ENCODE data around the gene DLX4.
A peak's percentile ranks its signal among the peaks of the same experiment; 100 is the strongest.

The DLX4 gene

DNA sequence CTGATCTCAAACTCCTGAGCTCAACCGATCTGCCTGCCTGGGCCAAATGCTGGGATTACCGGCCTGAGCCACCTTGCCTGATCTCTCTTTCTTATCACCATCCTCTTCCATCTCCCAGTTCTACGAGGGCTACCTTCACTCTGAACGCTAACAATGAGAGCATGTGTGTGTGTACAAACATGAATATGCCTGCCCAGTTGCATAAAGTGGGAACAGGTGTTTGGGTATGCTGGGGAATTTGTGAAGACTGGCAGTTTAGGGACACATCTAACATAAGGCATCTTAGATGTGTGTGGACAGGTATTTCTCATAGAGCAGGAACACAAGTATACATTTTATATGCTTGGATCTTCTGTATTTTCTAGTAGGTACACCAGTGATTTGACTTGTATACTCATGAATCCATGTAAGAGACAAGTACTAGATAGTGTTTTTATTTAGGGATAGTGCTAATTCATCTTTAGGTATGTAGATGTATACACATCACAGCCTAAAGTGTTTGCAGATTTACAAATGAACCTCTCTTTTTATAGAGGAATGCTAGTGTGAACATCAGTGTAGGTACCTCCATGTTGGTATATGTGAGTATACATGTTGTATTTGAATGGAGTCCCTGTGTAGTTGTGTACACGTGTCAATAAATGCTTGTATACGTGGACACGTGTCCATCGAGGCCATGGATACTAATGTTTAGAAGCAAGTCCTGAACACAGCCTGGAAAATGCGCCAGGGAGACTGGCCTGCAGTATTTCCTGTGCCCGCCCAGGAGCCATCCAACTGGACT lies 1.2 kb upstream of the DLX4 start:
- no peak for DNase-seq (ENCODE audit: low spot score)
- no peak for FAIRE-seq

DNA sequence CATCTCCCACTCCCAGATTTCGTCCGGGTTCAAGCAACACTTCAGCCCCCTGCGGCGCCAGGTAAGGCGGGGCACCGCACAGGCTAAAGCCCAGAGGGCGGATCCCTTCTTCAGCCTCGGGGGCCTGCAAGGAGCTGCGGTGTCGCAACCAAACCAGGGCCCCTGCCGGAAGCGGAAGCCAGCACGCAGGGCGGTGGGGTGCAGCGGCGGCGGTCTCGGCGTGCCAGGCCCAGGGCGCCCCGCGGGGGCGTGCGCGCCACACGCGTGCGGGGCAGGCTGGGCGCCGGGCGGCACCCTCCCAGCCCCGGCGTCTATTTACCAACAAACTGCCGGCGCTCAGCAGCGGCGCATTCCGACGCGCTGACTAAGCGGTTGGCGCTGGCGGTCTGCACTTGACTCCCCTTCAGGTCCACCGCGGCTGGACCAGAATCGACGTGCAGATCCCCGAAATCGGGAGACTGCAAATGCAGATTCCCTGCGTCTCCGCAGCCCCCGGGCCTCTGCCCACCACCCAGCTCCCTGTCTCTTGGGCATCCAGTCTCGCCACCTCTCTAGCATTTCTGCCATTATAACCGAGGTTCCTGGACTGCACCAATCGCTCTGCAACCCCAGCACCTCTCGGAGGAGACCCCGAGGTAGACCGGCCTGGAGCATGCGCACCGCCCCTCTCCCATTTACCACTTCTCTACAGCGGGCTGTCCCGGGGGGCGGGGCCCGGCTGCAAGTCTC lies 421 bp upstream of the DLX4 start:
- DNase-seq (ENCODE audit: low spot score) (no peak), FAIRE-seq (no peak)

DNA sequence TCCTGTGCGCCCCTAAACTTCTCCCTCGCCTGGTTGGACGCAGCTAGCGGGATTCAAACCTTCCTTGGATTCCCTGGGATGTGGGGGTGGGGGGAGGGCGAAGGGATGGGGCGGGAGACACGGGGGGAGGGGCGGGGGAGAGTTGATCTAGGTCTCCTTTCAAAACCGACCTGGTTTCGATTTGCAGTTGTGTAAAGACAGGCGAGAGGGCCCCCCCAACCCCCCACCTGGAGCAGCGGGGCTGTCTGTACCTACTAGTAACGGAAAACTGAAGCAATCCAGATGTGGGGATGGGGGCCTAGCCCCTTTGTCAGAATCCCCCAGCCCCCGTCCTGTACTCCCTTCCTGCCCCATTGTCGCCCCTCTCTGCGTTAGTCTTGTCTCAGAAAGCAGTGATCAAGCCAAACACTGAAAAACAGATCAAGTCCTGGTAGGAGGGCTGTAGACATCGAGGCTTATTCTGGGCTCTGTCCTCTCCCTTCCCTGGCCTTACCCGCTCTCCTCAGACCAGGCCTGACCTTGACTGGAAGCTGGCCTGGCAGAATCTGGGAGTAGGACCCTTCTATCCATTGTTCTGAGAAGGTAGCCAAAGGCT lies 902 bp downstream of the DLX4 start:
- no peak for DNase-seq (ENCODE audit: low spot score)

DNA sequence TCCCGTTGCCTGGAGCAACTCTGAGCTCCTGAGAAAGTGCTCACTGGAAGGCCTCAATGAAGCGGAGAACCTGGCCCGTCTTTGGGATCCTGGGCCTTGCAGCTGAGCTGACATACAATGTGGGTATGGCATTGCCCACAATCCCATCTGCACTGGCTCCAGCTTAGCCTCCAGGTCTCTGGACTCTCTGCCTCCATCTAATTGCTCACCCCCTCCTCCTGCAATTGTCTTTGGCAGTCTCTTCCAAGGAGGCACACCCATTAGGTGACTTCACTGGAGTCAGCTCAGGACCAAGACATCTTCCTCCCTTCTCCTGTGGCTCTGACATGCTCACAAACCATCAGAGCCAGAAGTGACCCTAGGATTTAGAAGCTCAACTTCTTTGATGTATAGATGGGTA lies 1.5 kb downstream of the DLX4 start:
- no peak for FAIRE-seq

More for the DNA sequence above, 902 bp downstream of the DLX4 start:
- FAIRE-seq: no peak

DNA sequence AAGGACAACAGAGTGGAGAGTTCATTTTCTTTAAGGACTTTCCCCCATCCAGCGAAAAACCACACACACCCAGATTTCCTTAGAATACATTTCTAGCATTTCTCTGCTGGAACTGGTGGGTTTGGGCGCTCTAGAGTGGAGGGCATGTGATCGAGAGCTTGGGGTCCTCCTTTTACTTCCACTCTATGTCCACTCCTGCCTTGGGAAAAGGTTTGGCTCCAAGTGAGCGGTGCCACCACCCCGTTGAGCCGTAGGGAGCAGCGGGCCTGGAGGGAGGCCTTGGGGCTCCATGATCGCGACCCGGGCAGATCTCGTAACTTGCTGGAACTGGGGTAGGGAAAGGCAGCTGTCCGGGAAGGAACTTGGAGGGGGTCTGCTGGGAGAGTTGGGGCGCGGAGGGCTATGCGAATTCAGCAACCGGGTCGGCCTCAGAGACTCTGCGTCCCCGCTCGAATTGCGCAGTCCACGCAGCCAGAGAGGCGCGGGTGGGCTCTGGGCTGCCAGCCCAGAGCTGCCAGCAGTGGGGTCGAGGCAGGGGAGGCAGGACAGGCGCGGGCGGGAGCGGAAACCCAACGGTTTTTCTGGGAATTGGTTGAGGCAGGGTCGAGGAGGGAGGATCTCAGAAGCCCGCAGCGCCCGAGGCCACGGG lies 2.3 kb downstream of the DLX4 start:
- FAIRE-seq: no peak
- no peak for DNase-seq (ENCODE audit: low spot score)

More for the DNA sequence above, 1.5 kb downstream of the DLX4 start:
- no peak for DNase-seq (ENCODE audit: low spot score)

DNA sequence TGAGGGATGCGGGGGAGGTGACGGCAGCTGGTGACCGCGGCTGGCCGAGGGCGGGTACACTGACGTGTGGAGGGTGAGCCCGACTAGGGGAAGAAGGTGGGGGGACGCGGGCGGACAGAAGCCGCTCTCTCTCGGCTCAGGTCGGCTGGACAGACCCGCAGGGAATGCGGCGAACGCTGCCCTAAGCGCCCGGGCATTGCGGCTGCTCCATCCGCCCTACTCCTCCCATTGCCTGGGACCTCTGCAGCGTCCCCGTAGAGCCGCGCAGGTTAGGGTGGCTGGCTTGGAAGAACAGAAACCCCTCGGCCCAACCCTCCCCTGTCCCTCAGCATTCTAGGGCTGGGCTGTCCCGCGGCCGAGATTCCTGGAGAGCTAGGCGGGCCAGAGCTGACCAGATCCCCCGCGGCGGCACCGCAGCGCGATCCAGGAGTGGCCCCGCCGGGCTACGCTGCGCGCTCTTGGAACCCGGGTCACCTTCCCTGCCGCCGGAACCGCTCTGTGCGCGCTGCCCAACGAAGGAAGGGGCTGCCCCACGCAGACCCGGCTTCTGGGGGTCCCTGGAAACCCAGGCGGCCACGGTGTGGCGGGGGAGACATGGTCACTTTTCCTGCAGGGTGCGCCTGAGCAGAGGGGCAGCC lies 3.0 kb downstream of the DLX4 start:
- DNase-seq (ENCODE audit: low spot score) (no peak), FAIRE-seq (no peak)

DNA sequence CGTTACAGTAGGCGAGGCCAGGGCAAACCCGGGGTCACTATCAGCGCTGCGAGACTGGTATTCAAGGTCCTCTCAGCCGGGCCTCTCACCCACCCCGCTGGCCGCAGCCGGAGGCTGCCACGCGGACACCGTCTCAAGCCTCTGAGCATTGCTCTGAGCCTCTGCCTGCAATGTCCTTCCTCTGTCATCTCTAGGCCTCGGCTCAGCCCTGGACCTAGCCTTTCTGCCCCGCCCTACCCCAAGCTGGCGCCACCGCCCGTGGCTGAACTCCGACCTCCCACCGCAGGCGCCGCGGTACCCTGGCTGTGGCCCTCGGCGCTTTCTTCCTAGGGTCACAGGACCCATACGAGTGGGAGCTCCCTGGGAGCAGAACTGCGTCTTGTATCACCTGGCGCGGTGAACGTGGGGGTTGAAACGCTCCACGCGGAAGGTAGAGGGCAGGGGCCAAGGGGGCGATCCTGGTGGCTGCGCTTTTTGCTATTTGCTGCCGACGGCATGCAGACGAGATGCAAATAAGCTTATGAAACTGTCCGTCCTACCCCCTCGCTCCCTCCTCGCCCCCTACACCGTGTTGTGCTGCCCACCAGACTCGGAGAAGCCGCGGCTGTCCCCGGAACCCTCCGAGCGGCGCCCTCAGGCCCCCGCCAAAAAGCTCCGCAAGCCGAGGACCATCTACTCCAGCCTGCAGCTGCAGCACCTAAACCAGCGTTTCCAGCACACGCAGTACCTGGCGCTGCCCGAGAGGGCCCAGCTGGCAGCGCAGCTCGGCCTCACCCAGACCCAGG lies 3.7 kb downstream of the DLX4 start:
- peak; percentile 40 for FAIRE-seq
- DNase-seq (ENCODE audit: low spot score): no peak

DNA sequence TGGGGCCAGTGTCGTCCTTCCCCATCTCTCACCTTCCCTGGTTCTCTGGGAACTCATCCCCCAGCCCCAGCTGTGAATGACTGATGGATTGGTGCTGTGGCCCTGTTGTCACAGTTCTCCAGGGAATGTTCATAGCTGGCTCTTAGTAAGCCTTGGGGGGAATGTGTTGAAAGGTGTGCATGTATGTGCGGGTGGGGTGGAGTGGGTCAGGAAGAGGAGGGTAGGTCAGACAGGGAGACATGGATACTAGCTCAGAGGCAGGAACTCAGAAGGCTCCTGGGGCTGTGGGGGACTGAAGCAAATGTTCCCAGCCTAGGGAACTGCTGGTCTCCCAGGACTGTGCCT lies 4.3 kb downstream of the DLX4 start:
- DNase-seq (ENCODE audit: low spot score): no peak
- peak; percentile 42 for FAIRE-seq

DNA sequence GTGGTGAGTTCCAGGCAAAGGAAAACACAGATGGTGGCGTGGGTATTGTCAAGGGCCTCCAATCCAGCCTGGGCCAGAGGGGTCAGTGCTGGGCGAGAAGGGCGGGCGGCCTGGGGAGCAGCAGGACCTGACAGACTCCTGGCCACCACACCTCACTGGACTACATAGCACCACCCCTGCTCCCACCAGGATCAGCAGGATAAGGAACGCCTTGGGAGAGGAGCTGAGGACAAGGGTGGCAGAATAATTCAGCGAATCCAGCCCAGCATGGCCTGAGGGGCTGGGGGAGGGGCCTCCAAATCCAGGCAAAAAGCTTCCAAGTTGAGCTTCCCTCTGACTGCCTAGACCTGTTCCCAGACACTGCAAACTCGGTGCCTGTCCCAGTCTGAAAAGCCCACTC lies 6.5 kb downstream of the DLX4 start:
- DNase-seq (ENCODE audit: low spot score) (no peak), FAIRE-seq (no peak)

DNA sequence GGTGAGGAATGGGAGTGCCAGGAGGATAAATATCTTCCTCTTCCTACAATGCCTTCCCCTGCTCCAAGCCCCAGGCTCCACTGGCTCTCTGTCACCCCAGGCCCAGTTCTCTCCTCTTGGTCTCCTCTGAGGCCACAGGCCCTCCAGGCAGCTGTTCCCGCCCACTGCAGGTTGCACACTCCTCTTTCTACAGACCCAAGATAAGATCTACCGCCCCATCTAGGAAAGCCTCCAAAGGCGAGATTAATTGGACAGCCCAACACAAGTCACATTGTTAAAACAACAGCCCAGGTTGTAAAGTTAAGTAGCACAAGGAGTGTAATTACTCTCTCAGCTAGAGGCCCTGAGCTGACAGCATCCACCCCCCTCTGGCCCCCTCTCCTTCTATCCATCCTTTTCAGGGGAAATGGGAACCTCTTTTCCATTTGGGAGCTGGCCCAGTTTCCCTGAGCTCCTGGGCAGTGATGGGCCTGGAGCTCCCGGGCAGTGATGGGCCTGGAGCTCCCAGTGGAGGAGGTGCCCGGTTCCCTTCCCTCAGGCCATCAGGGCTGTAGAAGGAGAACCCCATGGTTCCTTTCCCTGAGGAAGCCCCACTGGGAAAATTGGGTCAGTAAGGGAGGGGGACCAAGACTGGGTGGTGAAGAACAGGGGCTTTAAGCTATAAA lies 7.3 kb downstream of the DLX4 start:
- FAIRE-seq: no peak
- DNase-seq (ENCODE audit: low spot score): no peak

DNA sequence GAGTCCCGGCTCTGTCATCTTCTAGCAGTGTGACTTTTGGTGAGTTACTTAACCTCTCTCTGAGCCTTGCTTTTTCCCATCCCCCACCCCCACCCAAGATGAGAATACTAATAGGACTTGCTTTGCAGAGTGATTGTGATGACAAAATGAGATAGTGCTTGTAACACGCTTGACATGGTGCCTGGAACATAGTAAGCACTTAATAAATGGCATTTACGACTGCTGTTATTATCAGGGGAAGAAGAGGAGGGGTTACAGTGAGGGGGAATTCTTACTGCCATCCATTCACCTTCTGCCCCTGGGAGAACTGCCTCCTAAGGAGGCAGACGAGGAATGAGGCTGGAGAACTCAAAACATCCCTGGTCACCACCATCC lies 7.8 kb downstream of the DLX4 start:
- no peak for FAIRE-seq
- no peak for DNase-seq (ENCODE audit: low spot score)

DNA sequence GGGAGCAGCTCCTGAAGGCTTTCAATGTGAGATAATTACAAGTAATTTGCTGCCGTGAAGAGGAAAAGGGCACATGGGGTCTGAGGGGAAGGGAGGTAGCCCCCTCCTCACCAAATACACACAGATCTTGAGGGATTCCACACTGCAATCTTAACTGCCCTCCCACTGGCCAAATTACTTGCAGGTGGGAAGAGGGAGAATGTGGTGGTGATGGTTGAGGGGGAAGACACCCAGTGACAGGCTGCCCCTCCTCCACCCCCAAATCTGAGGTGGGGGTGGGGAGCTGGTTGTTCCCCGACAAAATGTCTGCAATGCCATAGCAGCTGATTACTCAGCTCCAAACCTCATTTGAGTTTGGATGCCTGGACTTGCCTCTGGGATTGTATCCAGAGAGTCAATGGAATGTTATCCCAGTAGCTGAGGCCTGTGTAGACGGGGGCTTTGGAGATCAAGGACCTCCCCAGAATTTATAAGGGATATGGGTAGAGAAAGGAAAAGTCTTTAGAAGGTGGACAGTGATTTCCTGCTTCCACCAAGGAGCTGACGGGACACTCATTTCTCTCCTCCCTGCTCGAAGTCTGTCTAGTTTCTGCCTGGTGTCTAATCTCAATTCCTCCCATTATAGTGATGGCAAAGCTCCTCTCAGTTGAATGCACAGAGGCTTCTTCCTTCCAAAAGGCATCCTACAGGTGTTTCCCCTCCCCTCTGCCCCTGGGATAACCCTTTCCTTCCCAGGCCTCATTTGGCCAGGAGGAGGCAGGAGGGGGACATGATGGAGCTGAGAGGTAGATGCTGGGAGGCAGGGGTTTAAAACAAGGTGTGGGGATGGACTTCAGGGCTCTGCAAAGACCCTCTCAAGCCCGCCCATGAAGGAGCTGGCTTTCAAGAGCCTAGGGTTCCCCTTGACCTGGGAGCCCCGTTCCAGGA lies 8.7 kb downstream of the DLX4 start:
- DNase-seq (ENCODE audit: low spot score) (no peak), FAIRE-seq (no peak)

DNA sequence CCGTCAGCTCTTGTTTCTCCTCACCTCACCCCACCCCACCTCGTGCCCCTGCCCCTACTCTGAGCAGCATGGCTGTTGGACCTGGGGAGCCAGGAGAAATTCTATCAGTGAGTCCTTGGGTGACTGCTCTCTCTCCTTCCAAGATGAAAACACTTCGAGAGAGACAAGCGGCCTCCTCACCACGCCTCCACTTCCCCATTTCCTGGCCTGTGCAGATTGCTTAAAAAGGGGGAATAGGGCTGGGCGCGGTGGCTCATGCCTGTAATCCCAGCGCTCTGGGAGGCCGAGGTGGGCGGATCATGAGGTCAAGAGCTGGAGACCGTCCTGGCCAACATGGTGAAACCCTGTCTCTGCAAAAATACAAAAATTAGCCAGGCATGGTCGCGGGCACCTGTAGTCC lies 9.5 kb downstream of the DLX4 start:
- FAIRE-seq (no peak), DNase-seq (ENCODE audit: low spot score) (no peak)

DNA sequence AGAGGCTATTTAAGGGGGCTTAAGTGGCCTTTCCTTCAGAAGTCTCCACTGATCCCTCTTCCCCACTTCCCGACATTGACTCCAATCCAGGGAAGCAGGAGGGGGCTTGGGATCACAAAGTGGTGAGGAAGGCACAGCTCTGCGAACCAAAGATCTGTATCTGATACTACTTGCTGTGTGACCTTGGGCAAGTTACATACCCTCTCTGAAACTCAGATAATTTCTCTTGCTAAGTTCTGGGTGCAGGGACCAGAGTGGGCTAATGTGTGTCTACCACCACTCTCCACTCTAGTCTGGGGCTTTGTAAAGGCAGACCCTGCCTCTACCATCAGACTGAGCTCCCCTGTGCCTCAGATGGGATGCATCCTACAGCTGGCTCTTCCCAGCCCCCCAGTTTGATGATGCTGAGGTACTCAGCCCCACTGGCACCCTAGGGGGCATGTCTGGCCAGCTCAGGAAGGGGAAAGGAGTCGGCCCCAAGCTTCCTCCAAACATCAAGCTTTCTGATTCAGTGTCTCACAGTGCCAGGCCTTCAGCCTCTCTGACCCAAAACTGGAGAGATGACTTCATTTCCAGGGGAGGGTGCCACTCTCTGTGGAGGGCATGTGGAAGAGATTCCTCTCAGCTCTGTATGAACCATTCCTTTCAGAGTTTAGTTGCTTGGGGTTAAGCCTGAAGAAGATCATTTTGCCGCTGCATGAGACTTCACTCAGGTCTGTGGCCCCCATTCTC lies 10.9 kb downstream of the DLX4 start:
- FAIRE-seq: peak; percentile 23

DNA sequence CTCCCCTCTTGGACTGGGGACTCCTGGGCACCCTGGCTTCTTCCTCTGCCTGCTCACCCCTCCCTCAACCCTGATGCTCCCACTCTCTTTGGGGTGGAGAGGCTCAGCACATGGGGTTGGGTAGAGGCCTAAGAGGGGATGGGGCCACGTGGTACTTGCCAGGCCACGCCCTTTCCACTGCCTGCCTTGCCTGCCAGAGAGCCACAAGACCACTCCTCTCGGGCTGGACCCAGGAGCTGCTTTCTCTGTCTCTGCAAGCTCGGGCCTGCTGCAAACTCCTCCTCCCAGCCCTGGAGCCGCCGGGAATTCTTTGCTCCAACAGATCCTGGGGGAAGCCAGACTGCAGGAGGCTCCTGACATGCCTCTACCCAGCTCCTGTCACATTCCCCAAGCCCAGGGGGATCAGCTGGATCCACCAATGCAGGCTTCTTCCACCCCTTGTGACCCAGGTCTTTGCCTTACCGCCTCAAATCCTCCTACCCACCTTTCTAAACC lies 11.8 kb downstream of the DLX4 start:
- DNase-seq (ENCODE audit: low spot score) (no peak), FAIRE-seq (no peak)

More for the DNA sequence above, 10.9 kb downstream of the DLX4 start:
- no peak for DNase-seq (ENCODE audit: low spot score)

DNA sequence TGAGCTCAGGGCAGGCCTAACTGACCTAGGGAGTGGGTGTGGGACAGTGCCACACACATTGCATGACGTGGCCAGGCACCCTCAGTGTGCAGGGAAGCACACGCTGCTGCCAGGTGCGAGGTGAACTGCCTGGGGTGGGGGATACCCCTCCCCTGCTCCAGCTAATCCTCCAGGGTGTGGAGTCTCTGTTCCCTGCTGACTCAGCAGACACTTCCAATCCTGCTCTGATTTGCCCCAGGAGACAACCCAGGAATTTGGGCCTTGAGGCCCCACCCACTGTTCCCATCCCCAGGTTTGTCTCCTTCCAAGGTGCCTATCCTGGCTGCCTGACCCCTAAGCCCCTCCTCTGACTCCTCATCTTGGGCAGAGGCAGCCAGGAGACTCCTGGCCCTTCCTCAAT lies 15.3 kb downstream of the DLX4 start:
- peak; percentile 96 for FAIRE-seq
- DNase-seq (ENCODE audit: low spot score): no peak

DNA sequence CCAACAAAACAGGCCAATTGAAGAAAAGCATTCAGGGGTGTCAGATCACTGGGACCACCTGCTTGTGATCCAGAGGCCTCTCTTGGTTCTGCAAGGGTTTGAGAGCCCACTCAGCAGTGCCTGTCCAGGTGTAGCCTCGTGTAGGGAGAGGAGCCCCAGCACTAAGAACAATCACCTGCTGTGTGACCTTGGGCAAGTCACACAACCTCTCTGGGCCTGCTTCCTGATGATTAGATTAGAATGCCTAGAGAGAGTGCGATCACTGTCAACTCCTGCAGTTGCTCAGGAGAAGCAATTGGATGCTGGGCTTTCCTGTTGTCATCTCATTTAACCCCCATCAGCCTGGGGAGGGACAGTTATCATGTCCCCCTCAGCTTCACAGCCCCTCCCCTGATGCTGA lies 15.8 kb downstream of the DLX4 start:
- DNase-seq (ENCODE audit: low spot score): no peak
- no peak for FAIRE-seq

DNA sequence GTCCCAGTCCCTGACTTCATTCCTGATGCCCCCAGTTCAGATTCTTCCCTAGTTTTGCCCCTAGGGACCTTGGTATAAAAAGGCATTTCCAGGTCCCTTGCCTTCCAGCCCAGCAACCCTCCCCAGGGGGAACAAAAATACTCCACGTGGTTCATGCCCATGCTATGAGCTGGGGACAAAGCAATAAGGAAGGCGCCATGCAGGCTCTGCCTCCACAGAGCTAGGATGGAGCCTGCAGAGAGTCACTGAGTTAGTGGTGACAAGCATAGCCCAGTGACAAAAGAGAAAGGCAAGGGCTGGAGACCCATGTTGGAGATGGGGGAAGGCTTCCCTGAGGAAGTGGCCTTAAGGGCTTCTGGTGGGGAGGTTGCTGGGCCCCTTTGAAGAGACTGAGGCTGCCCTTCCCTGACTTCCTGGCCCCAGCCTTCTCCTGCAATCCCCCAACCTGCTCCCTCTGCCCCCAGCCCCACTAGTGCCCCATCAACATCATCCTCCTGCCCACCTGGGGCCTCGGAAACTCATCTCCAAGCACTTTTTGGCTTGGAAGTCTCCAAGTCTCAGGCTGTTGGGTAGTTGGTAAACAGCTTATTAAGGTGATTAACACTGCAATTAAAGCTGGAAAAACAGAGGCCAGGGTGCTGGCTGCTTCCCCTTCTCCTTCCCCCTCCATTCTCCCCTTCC lies 16.5 kb downstream of the DLX4 start:
- FAIRE-seq (no peak), DNase-seq (ENCODE audit: low spot score) (no peak)
